GM19324 (cell line): ENCODE results near the gene WWC1.
"Not testable (repeated sequence)": the region's sequence is repeated elsewhere in the genome, so short reads cannot be mapped to it uniquely, and the experiment has no call there.

ENCODE experiments used
- ATAC-seq: cut with Tn5 transposase; IDR thresholded peaks from one replicate; pipeline ENCODE4 v1.9.1; 2021; ENCODE audit warnings: mild to moderate bottlenecking, moderate library complexity; ENCODE audit not compliant: unreplicated experiment, low FRiP score

WWC1 gene

GRCh38 chr5:168430296-168430695 is 138.9 kb downstream of the WWC1 start:
- ATAC-seq = no peak

- ATAC-seq = no peak
Measured at GRCh38 chr5:168432903-168433302, 141.5 kb downstream of the WWC1 start.

GRCh38 chr5:168434001-168434400 is 142.6 kb downstream of the WWC1 start:
- ATAC-seq = no peak

- ATAC-seq = no peak
Measured at GRCh38 chr5:168434746-168435321, 143.4 kb downstream of the WWC1 start.

GRCh38 chr5:168435340-168435739 is 143.9 kb downstream of the WWC1 start:
- not testable (repeated sequence) for ATAC-seq

- ATAC-seq = no peak
Measured at GRCh38 chr5:168438349-168438748, 146.9 kb downstream of the WWC1 start.

GRCh38 chr5:168443533-168443932 is 152.1 kb downstream of the WWC1 start:
- ATAC-seq = no peak

GRCh38 chr5:168443950-168444700 is 152.7 kb downstream of the WWC1 start:
- ATAC-seq = no peak

- ATAC-seq = no peak
Measured at GRCh38 chr5:168446983-168447619, 155.7 kb downstream of the WWC1 start.

- no peak for ATAC-seq
Measured at GRCh38 chr5:168447808-168448207, 156.4 kb downstream of the WWC1 start.

GRCh38 chr5:168449166-168449565 is 157.7 kb downstream of the WWC1 start:
- no peak for ATAC-seq

GRCh38 chr5:168451565-168451964 is 160.1 kb downstream of the WWC1 start:
- no peak for ATAC-seq

GRCh38 chr5:168455201-168455600 is 163.8 kb downstream of the WWC1 start:
- no peak for ATAC-seq

GRCh38 chr5:168457542-168457941 is 166.1 kb downstream of the WWC1 start:
- ATAC-seq = no peak

- no peak for ATAC-seq
Measured at GRCh38 chr5:168460606-168461005, 169.2 kb downstream of the WWC1 start.

- ATAC-seq = no peak
Measured at GRCh38 chr5:168463081-168463480, 171.6 kb downstream of the WWC1 start.

- ATAC-seq = no peak
Measured at GRCh38 chr5:168464214-168464613, 172.8 kb downstream of the WWC1 start.

- no peak for ATAC-seq
Measured at GRCh38 chr5:168464641-168465040, 173.2 kb downstream of the WWC1 start.

- ATAC-seq = no peak
Measured at GRCh38 chr5:168467755-168468330, 176.4 kb downstream of the WWC1 start.

- ATAC-seq = no peak
Measured at GRCh38 chr5:168468836-168469235, 177.4 kb downstream of the WWC1 start.

- ATAC-seq = no peak
Measured at GRCh38 chr5:168469816-168470215, 178.4 kb downstream of the WWC1 start.
